Measurements from ENCODE around the gene TIAM2.

TIAM2 gene

DNA sequence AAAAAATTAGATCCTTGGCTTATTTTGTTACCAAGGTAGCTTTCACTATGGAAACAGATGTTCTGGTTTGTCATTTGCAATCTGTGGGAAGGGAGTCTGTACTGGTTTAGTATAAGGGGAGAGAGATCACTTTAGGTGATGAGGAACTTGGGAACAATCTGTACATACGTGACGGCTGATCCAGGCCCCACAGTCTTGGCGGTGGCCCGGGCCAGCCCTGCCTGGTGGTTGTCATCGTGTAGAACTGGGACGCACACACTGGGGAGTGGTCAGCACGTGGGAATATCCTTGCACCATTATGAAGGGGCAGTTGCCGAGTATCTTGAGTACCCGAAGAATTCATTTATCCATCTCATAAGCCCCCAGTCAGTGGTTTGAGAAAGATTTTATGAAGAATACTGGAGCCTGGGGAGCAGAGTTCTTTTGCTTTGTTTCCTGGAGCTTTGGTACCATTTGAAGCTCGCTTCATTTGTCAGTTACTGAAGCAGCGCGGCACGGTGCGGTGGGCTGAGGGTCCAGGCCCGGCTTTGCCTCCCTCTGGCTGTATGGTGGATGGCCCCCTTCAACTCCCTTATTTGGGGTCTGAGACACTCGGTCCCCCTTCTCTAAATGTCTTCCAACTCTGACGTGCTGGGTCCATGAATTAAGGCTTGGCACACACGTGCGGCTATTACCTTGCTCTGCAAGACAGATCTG lies 245.9 kb downstream of the TIAM2 start:
- H3K4me1 ChIP-seq (ENCODE audit: low read length) = no peaks in the 10 kb centered on the region
- no peaks in the 10 kb centered on the region for H3K79me2 ChIP-seq (ENCODE audit: low read length)
- H3K9me3 ChIP-seq (replicated peaks; ENCODE audit: insufficient read depth, low read length) = no peaks in the 10 kb centered on the region
- no peaks in the 10 kb centered on the region for H3F3A ChIP-seq (ENCODE audit: insufficient read depth, low read length)
- no peak overlapping the region for H3K27ac ChIP-seq (ENCODE audit: low read length)
- H3K9ac ChIP-seq (ENCODE audit: low read length) = no peak overlapping the region
- no peaks in the 10 kb centered on the region for H3K27me3 ChIP-seq (replicated peaks; ENCODE audit: insufficient read depth, low read length)
- H2AFZ ChIP-seq (ENCODE audit: low read length) = no peak overlapping the region
- no peaks in the 10 kb centered on the region for H3K9me2 ChIP-seq (replicated peaks; ENCODE audit: insufficient read depth, low read length)
- TF ChIP-seq EZH2 (optimal IDR thresholded peaks at IDR 0.05; ENCODE audit: low read depth, low read length) (no peak), CTCF (IDR thresholded peaks at IDR 0.05; ENCODE audit: low read length) (no peak), EZH2phosphoT487 (IDR thresholded peaks at IDR 0.05; ENCODE audit: low read length) (no peak)
- no peaks in the 10 kb centered on the region for H4K20me1 ChIP-seq (ENCODE audit: insufficient read depth, low read length)
- no peak overlapping the region for H3K4me2 ChIP-seq (ENCODE audit: low read depth, low read length)
- no peaks in the 10 kb centered on the region for H3K36me3 ChIP-seq (replicated peaks; ENCODE audit: insufficient read depth, low read length)
- no peak for DNase-seq
- H3K4me3 ChIP-seq (ENCODE audit: low read length) = no peak overlapping the region

GRCh38 chr6:155241966-155242365 lies 246.9 kb downstream of the TIAM2 start:
- Histone ChIP-seq H4K20me1 (ENCODE audit: insufficient read depth, low read length) (no peaks in the 10 kb centered on the region), H3K79me2 (ENCODE audit: low read length) (no peaks in the 10 kb centered on the region), H3K4me3 (ENCODE audit: low read length) (no peak overlapping the region), H3K27ac (ENCODE audit: low read length) (no peak overlapping the region), H3K27me3 (replicated peaks; ENCODE audit: insufficient read depth, low read length) (no peaks in the 10 kb centered on the region), H3K9me3 (replicated peaks; ENCODE audit: insufficient read depth, low read length) (no peaks in the 10 kb centered on the region), H3K36me3 (replicated peaks; ENCODE audit: insufficient read depth, low read length) (no peaks in the 10 kb centered on the region), H3K4me1 (ENCODE audit: low read length) (no peaks in the 10 kb centered on the region), H2AFZ (ENCODE audit: low read length) (no peak overlapping the region), H3F3A (ENCODE audit: insufficient read depth, low read length) (no peaks in the 10 kb centered on the region), H3K9me2 (replicated peaks; ENCODE audit: insufficient read depth, low read length) (no peaks in the 10 kb centered on the region), H3K4me2 (ENCODE audit: low read depth, low read length) (no peak overlapping the region), H3K9ac (ENCODE audit: low read length) (no peak overlapping the region)
- DNase-seq = no peak
- no peak for TF ChIP-seq EZH2 (optimal IDR thresholded peaks at IDR 0.05; ENCODE audit: low read depth, low read length)
- no peak for TF ChIP-seq CTCF (IDR thresholded peaks at IDR 0.05; ENCODE audit: low read length)

DNA sequence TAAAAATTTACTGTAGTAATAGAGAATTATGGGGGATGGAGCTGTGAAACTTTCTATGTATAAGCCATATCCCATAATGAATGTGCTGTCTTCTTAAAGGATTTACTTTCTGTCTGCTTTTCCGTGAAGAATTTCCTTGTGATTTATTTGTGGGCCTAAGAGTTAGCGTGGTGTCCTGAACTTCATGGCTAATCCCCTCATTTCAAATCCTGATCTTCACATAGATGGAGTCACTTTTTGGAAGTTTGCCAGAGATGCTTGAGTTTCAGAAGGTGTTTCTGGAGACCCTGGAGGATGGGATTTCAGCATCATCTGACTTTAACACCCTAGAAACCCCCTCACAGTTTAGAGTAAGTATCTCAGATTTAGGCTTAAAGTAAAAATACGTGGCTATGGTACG lies 249.3 kb downstream of the TIAM2 start:
- DNase-seq = no peak
- H3K9me2 ChIP-seq (replicated peaks; ENCODE audit: insufficient read depth, low read length) = no peaks in the 10 kb centered on the region
- no peaks in the 10 kb centered on the region for H3K9me3 ChIP-seq (replicated peaks; ENCODE audit: insufficient read depth, low read length)
- H3K27me3 ChIP-seq (replicated peaks; ENCODE audit: insufficient read depth, low read length) = no peaks in the 10 kb centered on the region
- no peak overlapping the region for H3K9ac ChIP-seq (ENCODE audit: low read length)
- no peak overlapping the region for H2AFZ ChIP-seq (ENCODE audit: low read length)
- H3K4me1 ChIP-seq (ENCODE audit: low read length) = no peaks in the 10 kb centered on the region
- no peaks in the 10 kb centered on the region for H4K20me1 ChIP-seq (ENCODE audit: insufficient read depth, low read length)
- no peak overlapping the region for H3K27ac ChIP-seq (ENCODE audit: low read length)
- H3K36me3 ChIP-seq (replicated peaks; ENCODE audit: insufficient read depth, low read length) = no peaks in the 10 kb centered on the region
- no peaks in the 10 kb centered on the region for H3F3A ChIP-seq (ENCODE audit: insufficient read depth, low read length)
- no peak overlapping the region for H3K4me3 ChIP-seq (ENCODE audit: low read length)
- H3K4me2 ChIP-seq (ENCODE audit: low read depth, low read length) = no peak overlapping the region
- TF ChIP-seq EZH2phosphoT487 (IDR thresholded peaks at IDR 0.05; ENCODE audit: low read length) (no peak), EZH2 (optimal IDR thresholded peaks at IDR 0.05; ENCODE audit: low read depth, low read length) (no peak), CTCF (IDR thresholded peaks at IDR 0.05; ENCODE audit: low read length) (no peak)
- H3K79me2 ChIP-seq (ENCODE audit: low read length) = no peaks in the 10 kb centered on the region

All from MM.1S (cell line).